GM18499 (cell line): Measurements from ENCODE around the gene SPEM2.
"Not testable (repeated sequence)": the region's sequence is repeated elsewhere in the genome, so short reads cannot be mapped to it uniquely, and the experiment has no call there.

Experiments used
- ATAC-seq: cut with Tn5 transposase; IDR thresholded peaks from one replicate; pipeline ENCODE4 v1.9.1; 2021; ENCODE audit warnings: moderate number of reproducible peaks; ENCODE audit not compliant: insufficient read depth, unreplicated experiment

SPEM2 gene

DNA sequence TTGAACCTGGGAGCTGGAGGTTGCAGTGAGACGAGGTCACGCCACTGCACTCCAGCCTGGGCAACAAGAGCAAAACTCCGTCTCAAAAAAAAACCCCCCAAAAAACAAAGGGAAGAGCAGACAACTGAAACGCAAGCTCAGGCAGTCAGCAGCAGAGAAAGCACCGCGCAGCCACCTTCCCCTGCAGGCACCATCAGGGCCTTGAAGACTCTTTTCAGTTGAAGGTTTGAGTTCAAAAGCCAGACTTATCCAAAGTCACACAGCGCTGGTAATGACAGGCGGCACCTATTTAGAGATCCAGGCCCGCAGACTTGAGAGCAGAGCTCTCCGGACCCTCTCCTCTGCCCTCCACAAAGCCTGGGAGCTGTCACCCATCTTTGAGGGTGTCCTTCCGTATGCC, 42.9 kb downstream of the SPEM2 start:
- no peak for ATAC-seq

DNA sequence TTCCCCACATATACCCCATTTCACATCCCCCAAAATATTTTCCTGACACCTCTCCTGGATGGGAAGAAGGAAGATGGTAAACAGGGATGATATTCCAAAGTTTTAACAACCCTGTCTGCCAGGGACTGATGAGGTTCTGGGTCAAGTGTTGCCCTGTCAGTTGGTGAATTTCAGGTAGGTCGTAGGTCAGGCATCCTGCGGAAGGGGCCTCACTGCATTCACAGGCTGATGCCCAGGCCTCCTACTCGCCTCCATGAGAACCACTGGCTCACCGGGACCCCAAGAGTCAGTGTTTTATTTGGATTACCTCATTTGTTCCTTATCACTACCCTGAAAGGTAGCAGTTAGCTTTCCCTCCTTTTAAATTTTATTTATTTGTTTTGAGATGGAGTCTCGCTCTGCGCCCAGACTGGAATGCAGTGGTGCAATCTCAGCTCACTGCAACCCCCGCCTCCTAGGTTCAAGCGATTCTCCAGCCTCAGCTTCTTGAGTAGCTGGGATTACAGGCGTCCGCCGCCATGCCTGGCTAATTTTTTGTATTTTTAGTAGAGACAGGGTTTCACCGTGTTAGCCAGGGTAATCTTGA, 43.5 kb downstream of the SPEM2 start:
- no peak for ATAC-seq

DNA sequence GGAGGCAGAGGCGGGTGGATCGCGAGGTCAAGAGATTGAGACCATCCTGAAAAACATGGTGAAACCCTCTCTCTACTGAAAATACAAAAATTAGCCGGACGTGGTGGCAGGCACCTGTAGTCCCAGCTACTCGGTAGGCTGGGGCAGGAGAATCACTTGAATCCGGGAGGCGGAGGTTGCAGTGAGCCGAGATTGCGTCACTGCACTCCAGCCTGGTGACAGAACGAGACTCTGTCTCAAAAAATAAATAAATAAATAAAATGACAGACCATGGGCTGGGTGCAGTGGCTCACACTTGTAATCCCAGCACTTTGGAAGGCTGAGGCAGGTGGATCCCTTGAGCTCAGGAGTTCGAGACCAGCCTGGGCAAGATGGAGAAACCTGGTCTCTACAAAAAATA, 44.4 kb downstream of the SPEM2 start:
- ATAC-seq, result not testable (repeated sequence)

GRCh38 chr17:7470457-7470973, 45.1 kb downstream of the SPEM2 start:
- ATAC-seq, result not testable (repeated sequence)

DNA sequence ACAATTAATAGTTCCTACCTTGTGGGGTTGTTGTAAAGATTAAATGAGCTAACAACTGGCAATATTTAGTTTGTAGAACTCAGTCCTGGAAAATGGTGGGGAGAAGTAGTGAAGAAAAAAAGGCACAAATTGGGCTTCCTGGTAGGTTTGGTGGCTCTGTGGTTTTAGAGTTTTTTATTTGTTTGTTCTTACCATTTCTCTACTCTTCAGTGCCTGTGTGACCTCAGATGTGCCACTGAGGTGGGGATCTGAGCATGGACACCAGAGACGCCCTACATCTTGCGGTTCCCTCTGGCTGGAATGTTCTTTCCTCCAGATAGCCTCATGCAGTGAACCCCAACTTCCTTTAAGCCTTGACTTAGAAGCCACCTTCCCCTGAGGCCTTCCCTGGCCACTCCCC, 46.3 kb downstream of the SPEM2 start:
- ATAC-seq, result no peak

DNA sequence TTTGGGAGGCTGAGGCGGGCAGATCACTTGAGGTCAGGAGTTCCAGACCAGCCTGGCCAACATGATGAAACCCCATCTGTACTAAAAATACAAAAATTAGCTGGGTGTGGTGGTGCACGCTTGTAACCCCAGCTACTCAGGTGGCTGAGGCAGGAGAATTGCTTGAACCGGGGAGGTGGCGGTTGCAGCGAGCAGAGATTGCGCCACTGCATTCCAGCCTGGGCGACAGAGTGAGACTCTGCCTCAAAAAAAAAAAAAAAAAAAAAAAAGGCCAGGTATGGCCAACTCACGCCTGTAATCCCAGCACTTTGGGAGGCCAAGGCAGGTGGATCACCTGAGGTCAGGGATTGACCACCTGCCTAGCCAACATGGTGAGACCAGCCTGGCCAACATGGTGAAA, 49.4 kb downstream of the SPEM2 start:
- ATAC-seq, result not testable (repeated sequence)

- no peak for ATAC-seq
Measured at GRCh38 chr17:7475764-7476422, 50.5 kb downstream of the SPEM2 start.

GRCh38 chr17:7476494-7476893, 51.1 kb downstream of the SPEM2 start:
- ATAC-seq, result no peak

DNA sequence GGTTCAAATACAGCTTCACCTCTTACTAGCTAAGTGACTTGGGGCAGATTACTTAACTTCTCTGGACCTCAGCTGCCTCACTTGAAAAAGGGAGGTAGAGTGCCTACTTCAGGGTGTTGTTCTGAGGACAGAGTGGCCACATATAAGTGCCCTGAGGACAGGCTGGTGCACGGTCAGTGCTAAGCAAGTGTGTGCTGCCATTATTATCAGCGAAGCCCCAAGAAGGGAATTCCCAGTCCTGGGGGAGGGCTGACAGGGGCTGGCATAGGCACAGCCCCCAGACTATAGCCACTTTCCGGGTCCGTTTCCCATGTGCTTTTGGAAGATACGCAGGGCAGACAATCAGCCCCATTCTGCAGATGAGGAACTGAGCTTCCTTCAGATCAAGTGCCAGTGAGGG, 51.5 kb downstream of the SPEM2 start:
- no peak for ATAC-seq
